Measurements from ENCODE around the gene SORBS2. TPM values are rescaled to one million over a fixed set of nuclear protein-coding genes. Genes with fewer than 3 reads are reported as not detected.
A peak's percentile ranks its signal among the peaks of the same experiment; 100 is the strongest.
"Not testable (repeated sequence)": the region's sequence is repeated elsewhere in the genome, so short reads cannot be mapped to it uniquely, and the experiment has no call there.

The SORBS2 gene
- 100 to 1,000 TPM; 290 to 437 (median 377) TPM for total RNA-seq

GRCh38 chr4:185811509-185812364 lies at the start of gene SORBS2:
Gene SORBS2 (minus strand): TSS chr4:185812194. CDS start chr4:185690571, 121,623 bp downstream.
- TF ChIP-seq POLR2A (IDR thresholded peaks at IDR 0.05) (peak; percentile 62 to 94), CTCF (IDR thresholded peaks at IDR 0.05) (no peak)

GRCh38 chr4:185859111-185859510 lies 47.1 kb upstream of the SORBS2 start:
- no peak for TF ChIP-seq CTCF (IDR thresholded peaks at IDR 0.05)
- no peak for TF ChIP-seq POLR2A (IDR thresholded peaks at IDR 0.05)
- Histone ChIP-seq H3K36me3 (no peaks in the 10 kb centered on the region), H3K27ac (no peak overlapping the region), H3K4me3 (replicated peaks in 1 of 3) (no peak overlapping the region), H3K4me1 (no peaks in the 10 kb centered on the region), H3K27me3 (no peaks in the 10 kb centered on the region), H3K9me3 (no peaks in the 10 kb centered on the region)
- DNase-seq: no peak
- intact Hi-C loops (cut with DNase I): no loop called here
- 59 to 67% methylated on average over 7 of the region's 7 CpGs for WGBS, 2 donors

More at GRCh38 chr4:185811509-185812364, at the start of gene SORBS2:
- intact Hi-C loops (cut with DNase I): loop anchor here (10.0 kb wide), 1 partner anchor 213 kb away; no protein-coding TSS in a partner anchor
- Histone ChIP-seq H3K27me3 (no peaks in the 10 kb centered on the region), H3K4me3 (replicated peaks in 1 of 3) (peak within 1 kb of the TSS; percentile 4 to 30 (median 30)), H3K9me3 (no peaks in the 10 kb centered on the region), H3K36me3 (no peaks in the 10 kb centered on the region), H3K27ac (peak within 1 kb of the TSS; percentile 83 to 97 (median 89)), H3K4me1 (peaks cover 23 to 25% of the 10 kb centered on the region in 2 donors)
- WGBS, 2 donors: 19 to 43% methylated on average over 13 to 20 of the region's 20 CpGs
- DNase-seq: peak; percentile 87 to 91

GRCh38 chr4:185857561-185857960 lies 45.6 kb upstream of the SORBS2 start:
- intact Hi-C loops (cut with DNase I); DNase-seq; H3K36me3 ChIP-seq; H3K4me1 ChIP-seq; H3K4me3 ChIP-seq (replicated peaks in 1 of 3); H3K27ac ChIP-seq; H3K9me3 ChIP-seq; H3K27me3 ChIP-seq: not testable (repeated sequence)
- 67 to 71% methylated on average over 4 of the region's 4 CpGs for WGBS, 2 donors

- Histone ChIP-seq H3K27me3 (no peaks in the 10 kb centered on the region), H3K27ac (no peak overlapping the region), H3K4me3 (replicated peaks in 1 of 3) (no peak overlapping the region), H3K9me3 (no peaks in the 10 kb centered on the region), H3K36me3 (no peaks in the 10 kb centered on the region), H3K4me1 (no peaks in the 10 kb centered on the region)
- DNase-seq: no peak
- no peak for TF ChIP-seq CTCF (IDR thresholded peaks at IDR 0.05)
- 91 to 93% methylated on average over 3 of the region's 3 CpGs for whole genome bisulfite sequencing, 2 donors
- intact Hi-C loops (cut with DNase I): no loop called here
Measured at GRCh38 chr4:185853841-185854240, 41.8 kb upstream of the SORBS2 start.

GRCh38 chr4:185852961-185853360 lies 41.0 kb upstream of the SORBS2 start:
- Histone ChIP-seq H3K36me3 (no peaks in the 10 kb centered on the region), H3K27me3 (no peaks in the 10 kb centered on the region), H3K4me3 (replicated peaks in 1 of 3) (no peak overlapping the region), H3K9me3 (no peaks in the 10 kb centered on the region), H3K27ac (no peak overlapping the region), H3K4me1 (no peaks in the 10 kb centered on the region)
- intact Hi-C loops (cut with DNase I): no loop called here
- 82 to 86% methylated on average over 1 of the region's 1 CpG for WGBS, 2 donors
- no peak for DNase-seq
- no peak for TF ChIP-seq POLR2A (IDR thresholded peaks at IDR 0.05)
- no peak for TF ChIP-seq CTCF (IDR thresholded peaks at IDR 0.05)

Data from thyroid gland (tissue), 4 donors.